HepG2 (cell line): ENCODE results near the gene ZNF821. TPM values are rescaled to one million over a fixed set of nuclear protein-coding genes. Genes with fewer than 3 reads are reported as not detected.

Experiments used
- BRF2 ChIP-seq: sonication (generic); formaldehyde crosslinking; IDR thresholded peaks from 2 replicates; pipeline ENCODE4 v1.8.1; 2022; ENCODE audit warnings: mild to moderate bottlenecking, missing genetic modification reagents
- HIVEP1 ChIP-seq: sonication (generic); formaldehyde crosslinking; IDR thresholded peaks from 2 replicates; pipeline ENCODE4 v1.4.0; 2020; ENCODE audit warnings: mild to moderate bottlenecking, missing genetic modification reagents
- HNRNPL ChIP-seq: fragments of 200-400 bp; formaldehyde crosslinking; IDR thresholded peaks from 2 replicates; pipeline ENCODE4 v1.6.1; 2017; ENCODE audit warnings: mild to moderate bottlenecking, low read depth, low read length
- JDP2 ChIP-seq: sonication (generic); formaldehyde crosslinking; IDR thresholded peaks from 2 replicates; pipeline ENCODE4 v1.8.1; 2022; ENCODE audit warnings: missing genetic modification reagents, borderline replicate concordance
- KMT2B ChIP-seq: IDR thresholded peaks from 2 replicates; pipeline ENCODE4 v1.6.1; 2016; ENCODE audit warnings: missing genetic modification reagents, missing compliant biosample characterization
- MXD3 ChIP-seq: IDR thresholded peaks from 2 replicates; pipeline ENCODE4 v1.6.1; 2016; ENCODE audit warnings: mild to moderate bottlenecking, missing biosample characterization, missing genetic modification reagents
- POGK ChIP-seq: sonication (generic); formaldehyde crosslinking; conservative IDR thresholded peaks from 2 replicates; pipeline ENCODE4 v1.8.0; 2022; ENCODE audit warnings: mild to moderate bottlenecking, moderate library complexity, missing genetic modification reagents
- SETDB1 ChIP-seq: sonication (generic); formaldehyde crosslinking; IDR thresholded peaks from 2 replicates; pipeline ENCODE4 v1.5.1; 2020; ENCODE audit warnings: missing genetic modification reagents, mild to moderate bottlenecking, borderline replicate concordance
- SRSF1 ChIP-seq: fragments of 200-400 bp; formaldehyde crosslinking; optimal IDR thresholded peaks from 2 replicates; pipeline ENCODE3; 2017; ENCODE audit warnings: mild to moderate bottlenecking, low read depth, low read length, moderate library complexity
- ZBTB40 ChIP-seq, 2 experiments: fragments of 450-650 bp in 1 of 2; sonication (generic) in 1 of 2; formaldehyde crosslinking in 1 of 2; IDR thresholded peaks; 2 replicates each; pipeline versions ENCODE4 v1.6.1 to v1.8.0; 2016 to 2022; ENCODE audit warnings: antibody characterized with exemption in 1 of 2, mild to moderate bottlenecking in 1 of 2, missing genetic modification reagents in 1 of 2
- ZNF160 ChIP-seq: sonication (generic); formaldehyde crosslinking; IDR thresholded peaks from 2 replicates; pipeline ENCODE4 v1.8.0; 2022; ENCODE audit warnings: mild to moderate bottlenecking, inconsistent platforms, missing genetic modification reagents
- polyA plus RNA-seq, 8 experiments: library from polyadenylated mRNA; depleted of rRNA in 3 of 8; stranded (reverse) in 7 of 8; unstranded in 1 of 8; fragments of >200 nt; fragmentation: Illumina TruSeq in 4 of 8; extraction: Trizol in 4 of 8; gene quantifications; 2 replicates each; pipeline versions ENCODE4 v1.2.1 to v1.2.3, GENCODE V29; 2011 to 2016; ENCODE audit warnings: low read depth in 4 of 8, missing spikeins in 1 of 8, mixed read lengths in 1 of 8; ENCODE audit not compliant: insufficient read depth in 1 of 8
- total RNA-seq, 5 experiments: library from RNA; depleted of rRNA; stranded (reverse); fragments of >200 nt; fragmentation: Illumina TruSeq; extraction: Trizol; gene quantifications; 2 replicates each; pipeline ENCODE4 v1.2.3, GENCODE V29; 2016; ENCODE audit warnings: low read depth in 1 of 5

Gene ZNF821
- total and polyA plus RNA-seq, 2 of the 13 experiments (the other 11 are each of a cell fraction or from before 2014, with no cell fraction given) = 7.0 to 9.1 TPM

GRCh38 chr16:71895679-71896365 lies 11.8 kb upstream of the ZNF821 start (continued):
- TF ChIP-seq ZBTB40 (IDR thresholded peaks at IDR 0.05) = no peak
- no peak for TF ChIP-seq ZBTB40 (CRISPR knock-in tag; IDR thresholded peaks at IDR 0.05)
- peak; percentile 15 for TF ChIP-seq SRSF1
- no peak for TF ChIP-seq MXD3 (CRISPR knock-in tag)
- no peak for TF ChIP-seq POGK (CRISPR knock-in tag)
- TF ChIP-seq SETDB1 (CRISPR knock-in tag) = no peak
- TF ChIP-seq HIVEP1 (CRISPR knock-in tag) = no peak
- no peak for TF ChIP-seq ZNF160 (CRISPR knock-in tag)
- TF ChIP-seq HNRNPL = no peak
- TF ChIP-seq BRF2 = 0 out of 2 replicates have a peak, but pooled peaks have one; percentile 17
- no peak for TF ChIP-seq KMT2B
- no peak for TF ChIP-seq JDP2
